ENCODE results near the gene GPRASP1. TPM values are rescaled to one million over a fixed set of nuclear protein-coding genes. Genes with fewer than 3 reads are reported as not detected.
A peak's percentile ranks its signal among the peaks of the same experiment; 100 is the strongest.

The GPRASP1 gene
- polyA plus RNA-seq, 1 donor from 2014 or later = 34.3 TPM

GRCh38 chrX:102637561-102637960 is 13.7 kb upstream of the GPRASP1 start:
- H4K20me1 ChIP-seq (ENCODE audit: insufficient read depth) = no peaks in the 10 kb centered on the region
- no peaks in the 10 kb centered on the region for H3K79me2 ChIP-seq (replicated peaks; ENCODE audit: insufficient read depth, low read length)
- H3F3A ChIP-seq (ENCODE audit: insufficient read depth, low read length, poor library complexity, severe bottlenecking) = no peaks in the 10 kb centered on the region
- no peak overlapping the region for H3K9ac ChIP-seq (ENCODE audit: low read length)
- no peaks in the 10 kb centered on the region for H3K9me2 ChIP-seq (ENCODE audit: insufficient read depth, low read length)
- no peaks in the 10 kb centered on the region for H3K27me3 ChIP-seq (ENCODE audit: insufficient read depth, low read depth, low read length)
- no peak overlapping the region for H3K4me3 ChIP-seq (ENCODE audit: low read length)
- TF ChIP-seq RAD21 (conservative IDR thresholded peaks at IDR 0.05) = no peak
- TF ChIP-seq EP300 (conservative IDR thresholded peaks at IDR 0.05; ENCODE audit: poor library complexity, severe bottlenecking) = no peak
- TF ChIP-seq TAF1 (IDR thresholded peaks at IDR 0.05; ENCODE audit: low read depth) = no peak
- no peak for TF ChIP-seq SMC3 (conservative IDR thresholded peaks at IDR 0.05; ENCODE audit: poor library complexity)
- no peak for TF ChIP-seq REST (IDR thresholded peaks at IDR 0.05; ENCODE audit: borderline replicate concordance)
- TF ChIP-seq, protein P1, sequence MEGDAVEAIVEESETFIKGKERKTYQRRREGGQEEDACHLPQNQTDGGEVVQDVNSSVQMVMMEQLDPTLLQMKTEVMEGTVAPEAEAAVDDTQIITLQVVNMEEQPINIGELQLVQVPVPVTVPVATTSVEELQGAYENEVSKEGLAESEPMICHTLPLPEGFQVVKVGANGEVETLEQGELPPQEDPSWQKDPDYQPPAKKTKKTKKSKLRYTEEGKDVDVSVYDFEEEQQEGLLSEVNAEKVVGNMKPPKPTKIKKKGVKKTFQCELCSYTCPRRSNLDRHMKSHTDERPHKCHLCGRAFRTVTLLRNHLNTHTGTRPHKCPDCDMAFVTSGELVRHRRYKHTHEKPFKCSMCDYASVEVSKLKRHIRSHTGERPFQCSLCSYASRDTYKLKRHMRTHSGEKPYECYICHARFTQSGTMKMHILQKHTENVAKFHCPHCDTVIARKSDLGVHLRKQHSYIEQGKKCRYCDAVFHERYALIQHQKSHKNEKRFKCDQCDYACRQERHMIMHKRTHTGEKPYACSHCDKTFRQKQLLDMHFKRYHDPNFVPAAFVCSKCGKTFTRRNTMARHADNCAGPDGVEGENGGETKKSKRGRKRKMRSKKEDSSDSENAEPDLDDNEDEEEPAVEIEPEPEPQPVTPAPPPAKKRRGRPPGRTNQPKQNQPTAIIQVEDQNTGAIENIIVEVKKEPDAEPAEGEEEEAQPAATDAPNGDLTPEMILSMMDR (IDR thresholded peaks at IDR 0.05; ENCODE audit: poor library complexity, severe bottlenecking) = no peak
- no peak for TF ChIP-seq MXI1 (conservative IDR thresholded peaks at IDR 0.05; ENCODE audit: poor library complexity, severe bottlenecking)
- TF ChIP-seq EZH2 (IDR thresholded peaks at IDR 0.05; ENCODE audit: borderline replicate concordance, insufficient read depth, low read length, poor library complexity, severe bottlenecking) = no peak
- TF ChIP-seq POLR2AphosphoS5 (IDR thresholded peaks at IDR 0.05) = no peak
- no peak overlapping the region for H3K27ac ChIP-seq (ENCODE audit: low read length)
- no peak overlapping the region for H2AFZ ChIP-seq (ENCODE audit: low read depth, low read length)
- H3K4me2 ChIP-seq (ENCODE audit: low read length) = no peak overlapping the region
- no peaks in the 10 kb centered on the region for H3K9me3 ChIP-seq (ENCODE audit: low read length)
- peaks cover 7% of the 10 kb centered on the region for H3K36me3 ChIP-seq (ENCODE audit: insufficient read depth, low read length)

DNA sequence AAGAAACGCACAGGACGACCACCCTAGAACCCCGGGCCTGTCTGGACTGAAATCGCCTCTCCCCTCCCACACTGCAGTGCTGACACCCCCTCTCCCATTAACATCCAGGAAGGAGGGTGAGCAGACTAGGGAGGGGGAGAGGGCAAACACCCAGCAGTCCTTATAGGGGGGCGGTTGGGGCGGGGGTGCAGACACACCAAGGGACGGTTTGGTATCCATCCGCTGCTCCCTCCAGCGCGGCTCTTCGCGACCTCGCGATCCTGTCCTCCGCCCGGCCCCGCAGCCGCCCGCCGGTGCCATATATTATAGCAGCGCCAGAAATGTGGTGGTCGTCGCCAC is 411 bp upstream of the GPRASP1 start:
- no peaks in the 10 kb centered on the region for H4K20me1 ChIP-seq (ENCODE audit: insufficient read depth)
- H3K9ac ChIP-seq (ENCODE audit: low read length) = no peak overlapping the region
- H3K79me2 ChIP-seq (replicated peaks; ENCODE audit: insufficient read depth, low read length) = no peaks in the 10 kb centered on the region
- H3K9me2 ChIP-seq (ENCODE audit: insufficient read depth, low read length) = no peaks in the 10 kb centered on the region
- H3K4me2 ChIP-seq (ENCODE audit: low read length) = no peak overlapping the region
- no peaks in the 10 kb centered on the region for H3K9me3 ChIP-seq (ENCODE audit: low read length)
- H3F3A ChIP-seq (ENCODE audit: insufficient read depth, low read length, poor library complexity, severe bottlenecking) = no peaks in the 10 kb centered on the region
- no peaks in the 10 kb centered on the region for H3K27me3 ChIP-seq (ENCODE audit: insufficient read depth, low read depth, low read length)
- H3K27ac ChIP-seq (ENCODE audit: low read length) = no peak overlapping the region
- TF ChIP-seq EP300 (conservative IDR thresholded peaks at IDR 0.05; ENCODE audit: poor library complexity, severe bottlenecking) (no peak), EZH2 (IDR thresholded peaks at IDR 0.05; ENCODE audit: borderline replicate concordance, insufficient read depth, low read length, poor library complexity, severe bottlenecking) (no peak), TAF1 (IDR thresholded peaks at IDR 0.05; ENCODE audit: low read depth) (no peak), SMC3 (conservative IDR thresholded peaks at IDR 0.05; ENCODE audit: poor library complexity) (no peak), REST (IDR thresholded peaks at IDR 0.05; ENCODE audit: borderline replicate concordance) (no peak), RAD21 (conservative IDR thresholded peaks at IDR 0.05) (no peak), MXI1 (conservative IDR thresholded peaks at IDR 0.05; ENCODE audit: poor library complexity, severe bottlenecking) (no peak), POLR2AphosphoS5 (IDR thresholded peaks at IDR 0.05) (no peak)
- TF ChIP-seq, protein P1 (IDR thresholded peaks at IDR 0.05; ENCODE audit: poor library complexity, severe bottlenecking) = no peak
- no peak overlapping the region for H2AFZ ChIP-seq (ENCODE audit: low read depth, low read length)
- H3K36me3 ChIP-seq (ENCODE audit: insufficient read depth, low read length) = no peaks in the 10 kb centered on the region
- peak overlapping the region; percentile 46 for H3K4me3 ChIP-seq (ENCODE audit: low read length)

All from neural cell (in vitro differentiated cells).